Smooth muscle cell (in vitro differentiated cells): ENCODE results near the gene CTNND2. TPM values are rescaled to one million over a fixed set of nuclear protein-coding genes. Genes with fewer than 3 reads are reported as not detected.

Experiments used
- DNase-seq: peaks from one replicate; lab custom pipeline; 2025; ENCODE audit not compliant: unreplicated experiment; lab: John Stamatoyannopoulos, UW
- H2AFZ ChIP-seq: fragments of 200-600 bp; sonication (generic); 2 replicates; pipeline ENCODE4 v1.6.0; 2016; ENCODE audit warnings: antibody characterized with exemption, low read depth, mild to moderate bottlenecking
- H3F3A ChIP-seq: fragments of 200-600 bp; sonication (generic); 2 replicates; pipeline ENCODE4 v1.6.0; 2017; ENCODE audit warnings: antibody characterized with exemption, low read depth
- H3K27ac ChIP-seq: fragments of 200-600 bp; sonication (generic); 2 replicates; pipeline ENCODE4 v1.5.1; 2016; ENCODE audit warnings: low read depth, mild to moderate bottlenecking
- H3K27me3 ChIP-seq: fragments of 200-600 bp; sonication (generic); 2 replicates; pipeline ENCODE4 v1.6.1; 2016; ENCODE audit warnings: low read depth, mild to moderate bottlenecking
- H3K36me3 ChIP-seq: fragments of 200-600 bp; sonication (generic); 2 replicates; pipeline ENCODE4 v1.5.1; 2016; ENCODE audit warnings: low read depth
- H3K4me1 ChIP-seq: fragments of 200-600 bp; sonication (generic); 2 replicates; pipeline ENCODE4 v1.5.1; 2016; ENCODE audit warnings: low read depth
- H3K4me2 ChIP-seq: fragments of 200-600 bp; sonication (generic); 2 replicates; pipeline ENCODE4 v1.6.0; 2016; ENCODE audit warnings: mild to moderate bottlenecking
- H3K4me3 ChIP-seq: fragments of 200-600 bp; sonication (generic); 2 replicates; pipeline ENCODE4 v1.5.1; 2016; ENCODE audit warnings: mild to moderate bottlenecking
- H3K79me2 ChIP-seq: fragments of 200-600 bp; sonication (generic); 2 replicates; pipeline ENCODE4 v1.6.0; 2016; ENCODE audit warnings: low read depth, mild to moderate bottlenecking
- H3K9ac ChIP-seq: fragments of 200-600 bp; sonication (generic); 2 replicates; pipeline ENCODE4 v1.6.0; 2016; ENCODE audit warnings: low read depth
- H3K9me3 ChIP-seq: fragments of 200-600 bp; sonication (generic); replicated peaks from 2 replicates; pipeline ENCODE4 v1.5.1; 2016; ENCODE audit warnings: low read depth
- H4K20me1 ChIP-seq: fragments of 200-600 bp; sonication (generic); 2 replicates; pipeline ENCODE4 v1.6.0; 2016; ENCODE audit warnings: low read depth
- CTCF ChIP-seq: fragments of 200-600 bp; sonication (generic); IDR thresholded peaks from 2 replicates; pipeline ENCODE4 v1.5.1; 2017; ENCODE audit warnings: borderline replicate concordance, mild to moderate bottlenecking, antibody characterized with exemption; ENCODE audit not compliant: insufficient read depth, poor library complexity, severe bottlenecking
- WGBS: methylation state at CpG from one replicate; pipeline ENCODE4 v1.1.7; 2016; ENCODE audit warnings: low lambda C conversion rate; 5-methylcytosine and 5-hydroxymethylcytosine counted together
- polyA plus RNA-seq: library from polyadenylated mRNA; unstranded; fragments of >200 nt; fragmentation: Nextera tagmentation; extraction: Ambion mirVana; gene quantifications from 2 replicates; pipeline ENCODE4 v1.2.1, GENCODE V29; 2016
- total RNA-seq: library from RNA; depleted of rRNA; stranded (reverse); fragments of >200 nt; gene quantifications from 2 replicates; pipeline ENCODE4 v1.2.3, GENCODE V29; 2014

Gene CTNND2
- total and polyA plus RNA-seq, 2 experiments from 2014 or later, result 2.7 to 5.8 TPM

- WGBS, result 91% methylated on average over 2 of the region's 2 CpGs
Observed at GRCh38 chr5:11026543-11026942, 877.7 kb downstream of the CTNND2 start.

GRCh38 chr5:11023945-11024344, 880.3 kb downstream of the CTNND2 start:
- H3K9me3 ChIP-seq, result peaks cover 5% of the 10 kb centered on the region
- no peak overlapping the region for H3K4me2 ChIP-seq
- H3K4me1 ChIP-seq, result no peaks in the 10 kb centered on the region
- H3F3A ChIP-seq, result no peaks in the 10 kb centered on the region
- H3K27ac ChIP-seq, result no peak overlapping the region
- H3K27me3 ChIP-seq, result no peaks in the 10 kb centered on the region
- no peak overlapping the region for H3K4me3 ChIP-seq
- H4K20me1 ChIP-seq, result no peaks in the 10 kb centered on the region
- H3K79me2 ChIP-seq, result no peaks in the 10 kb centered on the region
- no peak overlapping the region for H2AFZ ChIP-seq
- no peaks in the 10 kb centered on the region for H3K36me3 ChIP-seq
- no peak overlapping the region for H3K9ac ChIP-seq
- WGBS, result 50% methylated on average over 1 of the region's 1 CpG
- no peak for DNase-seq
- TF ChIP-seq CTCF, result no peak

More at GRCh38 chr5:11026543-11026942, 877.7 kb downstream of the CTNND2 start:
- Histone ChIP-seq H3K4me2 (no peak overlapping the region), H3K9ac (no peak overlapping the region), H2AFZ (no peak overlapping the region), H3K36me3 (no peaks in the 10 kb centered on the region), H3K4me3 (no peak overlapping the region), H3K9me3 (peaks cover 24% of the 10 kb centered on the region), H3K79me2 (no peaks in the 10 kb centered on the region), H3K4me1 (no peaks in the 10 kb centered on the region), H3K27me3 (no peaks in the 10 kb centered on the region), H3K27ac (no peak overlapping the region), H3F3A (no peaks in the 10 kb centered on the region), H4K20me1 (no peaks in the 10 kb centered on the region)
- DNase-seq, result no peak
- no peak for TF ChIP-seq CTCF

- Histone ChIP-seq H3K27me3 (no peaks in the 10 kb centered on the region), H3K4me2 (no peak overlapping the region), H3K9me3 (no peaks in the 10 kb centered on the region), H3K27ac (no peak overlapping the region), H3F3A (no peaks in the 10 kb centered on the region), H3K36me3 (no peaks in the 10 kb centered on the region), H2AFZ (no peak overlapping the region), H3K9ac (no peak overlapping the region), H3K79me2 (no peaks in the 10 kb centered on the region), H3K4me1 (no peaks in the 10 kb centered on the region), H3K4me3 (no peak overlapping the region), H4K20me1 (no peaks in the 10 kb centered on the region)
- TF ChIP-seq CTCF, result no peak
- 91% methylated on average over 4 of the region's 4 CpGs for WGBS
- DNase-seq, result no peak
Observed at GRCh38 chr5:11013793-11014192, 890.5 kb downstream of the CTNND2 start.

GRCh38 chr5:11012295-11012694, 892.0 kb downstream of the CTNND2 start:
- Histone ChIP-seq H3K27ac (no peak overlapping the region), H3K36me3 (no peaks in the 10 kb centered on the region), H3K4me3 (no peak overlapping the region), H3K4me1 (no peaks in the 10 kb centered on the region), H3K27me3 (no peaks in the 10 kb centered on the region), H3F3A (no peaks in the 10 kb centered on the region), H2AFZ (no peak overlapping the region), H3K4me2 (no peak overlapping the region), H3K79me2 (no peaks in the 10 kb centered on the region), H4K20me1 (no peaks in the 10 kb centered on the region), H3K9me3 (no peaks in the 10 kb centered on the region), H3K9ac (no peak overlapping the region)
- no peak for DNase-seq
- WGBS, result 91% methylated on average over 7 of the region's 7 CpGs
- TF ChIP-seq CTCF, result no peak
